Measurements from ENCODE around the gene PLXNC1. TPM values are rescaled to one million over a fixed set of nuclear protein-coding genes. Genes with fewer than 3 reads are reported as not detected.

The PLXNC1 gene
- total RNA-seq, 2 donors from 2014 or later, result 2.0 to 3.0 TPM

GRCh38 chr12:94304012-94304411, 155.6 kb downstream of the PLXNC1 start:
- no peak overlapping the region for H3K4me3 ChIP-seq
- H3K27me3 ChIP-seq, result no peaks in the 10 kb centered on the region
- no peak overlapping the region for H3K27ac ChIP-seq
- no peak for DNase-seq (ENCODE audit: low spot score)
- H3K36me3 ChIP-seq, result no peaks in the 10 kb centered on the region
- no peaks in the 10 kb centered on the region for H3K9me3 ChIP-seq
- H3K4me1 ChIP-seq, result peaks cover 0 to 10% of the 10 kb centered on the region in 2 donors
- no peak for TF ChIP-seq CTCF (IDR thresholded peaks at IDR 0.05)

- TF ChIP-seq CTCF (IDR thresholded peaks at IDR 0.05), result no peak
- Histone ChIP-seq H3K4me3 (no peak overlapping the region), H3K27me3 (no peaks in the 10 kb centered on the region), H3K4me1 (peaks cover 0 to 4% of the 10 kb centered on the region in 2 donors), H3K36me3 (no peaks in the 10 kb centered on the region), H3K27ac (no peak overlapping the region), H3K9me3 (no peaks in the 10 kb centered on the region)
- DNase-seq (ENCODE audit: low spot score), result no peak
Observed at GRCh38 chr12:94304566-94305061, 156.2 kb downstream of the PLXNC1 start.

GRCh38 chr12:94305130-94305957, 157.0 kb downstream of the PLXNC1 start:
- H3K9me3 ChIP-seq, result no peaks in the 10 kb centered on the region
- no peaks in the 10 kb centered on the region for H3K27me3 ChIP-seq
- no peak for DNase-seq (ENCODE audit: low spot score)
- no peak overlapping the region for H3K4me3 ChIP-seq
- H3K4me1 ChIP-seq, result no peaks in the 10 kb centered on the region
- no peak for TF ChIP-seq CTCF (IDR thresholded peaks at IDR 0.05)
- H3K36me3 ChIP-seq, result no peaks in the 10 kb centered on the region
- H3K27ac ChIP-seq, result no peak overlapping the region

GRCh38 chr12:94308612-94309011, 160.2 kb downstream of the PLXNC1 start:
- H3K27ac ChIP-seq, result no peak overlapping the region
- H3K4me1 ChIP-seq, result no peaks in the 10 kb centered on the region
- H3K4me3 ChIP-seq, result no peak overlapping the region
- H3K27me3 ChIP-seq, result no peaks in the 10 kb centered on the region
- no peaks in the 10 kb centered on the region for H3K36me3 ChIP-seq
- no peak for DNase-seq (ENCODE audit: low spot score)
- TF ChIP-seq CTCF (IDR thresholded peaks at IDR 0.05), result no peak
- no peaks in the 10 kb centered on the region for H3K9me3 ChIP-seq

- DNase-seq (ENCODE audit: low spot score), result no peak
- TF ChIP-seq CTCF (IDR thresholded peaks at IDR 0.05), result no peak
- H3K36me3 ChIP-seq, result no peaks in the 10 kb centered on the region
Observed at GRCh38 chr12:94309373-94309772, 161.0 kb downstream of the PLXNC1 start.

More at GRCh38 chr12:94309373-94309772, 161.0 kb downstream of the PLXNC1 start:
- H3K4me1 ChIP-seq, result no peaks in the 10 kb centered on the region
- H3K27ac ChIP-seq, result no peak overlapping the region
- H3K9me3 ChIP-seq, result no peaks in the 10 kb centered on the region
- H3K27me3 ChIP-seq, result no peaks in the 10 kb centered on the region
- H3K4me3 ChIP-seq, result no peak overlapping the region
